ENCODE measurements around the gene CAPN11. TPM values are rescaled to one million over a fixed set of nuclear protein-coding genes. Genes with fewer than 3 reads are reported as not detected.
"Not testable (repeated sequence)": the region's sequence is repeated elsewhere in the genome, so short reads cannot be mapped to it uniquely, and the experiment has no call there.

The CAPN11 gene
- total RNA-seq, 1 donor from 2014 or later: 0.07 TPM

- Mint-ChIP-seq H3K4me1 (ENCODE audit: low read depth) (peaks cover 6% of the 10 kb centered on the region), H3K27ac (ENCODE audit: unreplicated experiment) (no peak overlapping the region), H3K9me3 (ENCODE audit: low read depth) (no peaks in the 10 kb centered on the region), H3K4me3 (ENCODE audit: unreplicated experiment) (no peak overlapping the region), H3K27me3 (ENCODE audit: low read depth) (no peaks in the 10 kb centered on the region), H3K36me3 (ENCODE audit: low read depth) (no peaks in the 10 kb centered on the region)
- TF ChIP-seq, protein P1, sequence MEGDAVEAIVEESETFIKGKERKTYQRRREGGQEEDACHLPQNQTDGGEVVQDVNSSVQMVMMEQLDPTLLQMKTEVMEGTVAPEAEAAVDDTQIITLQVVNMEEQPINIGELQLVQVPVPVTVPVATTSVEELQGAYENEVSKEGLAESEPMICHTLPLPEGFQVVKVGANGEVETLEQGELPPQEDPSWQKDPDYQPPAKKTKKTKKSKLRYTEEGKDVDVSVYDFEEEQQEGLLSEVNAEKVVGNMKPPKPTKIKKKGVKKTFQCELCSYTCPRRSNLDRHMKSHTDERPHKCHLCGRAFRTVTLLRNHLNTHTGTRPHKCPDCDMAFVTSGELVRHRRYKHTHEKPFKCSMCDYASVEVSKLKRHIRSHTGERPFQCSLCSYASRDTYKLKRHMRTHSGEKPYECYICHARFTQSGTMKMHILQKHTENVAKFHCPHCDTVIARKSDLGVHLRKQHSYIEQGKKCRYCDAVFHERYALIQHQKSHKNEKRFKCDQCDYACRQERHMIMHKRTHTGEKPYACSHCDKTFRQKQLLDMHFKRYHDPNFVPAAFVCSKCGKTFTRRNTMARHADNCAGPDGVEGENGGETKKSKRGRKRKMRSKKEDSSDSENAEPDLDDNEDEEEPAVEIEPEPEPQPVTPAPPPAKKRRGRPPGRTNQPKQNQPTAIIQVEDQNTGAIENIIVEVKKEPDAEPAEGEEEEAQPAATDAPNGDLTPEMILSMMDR (IDR thresholded peaks at IDR 0.05): no peak
- no peak for DNase-seq (ENCODE audit: low spot score)
These were observed 33.9 kb downstream of the CAPN11 start for GRCh38 chr6:44192428-44193041.

GRCh38 chr6:44193307-44193910 is 34.8 kb downstream of the CAPN11 start:
- H3K36me3 Mint-ChIP-seq (ENCODE audit: low read depth): no peaks in the 10 kb centered on the region
- H3K4me1 Mint-ChIP-seq (ENCODE audit: low read depth): peaks cover 6% of the 10 kb centered on the region
- TF ChIP-seq, protein P1 (IDR thresholded peaks at IDR 0.05): no peak
- no peak for DNase-seq (ENCODE audit: low spot score)
- no peaks in the 10 kb centered on the region for H3K27me3 Mint-ChIP-seq (ENCODE audit: low read depth)
- no peaks in the 10 kb centered on the region for H3K9me3 Mint-ChIP-seq (ENCODE audit: low read depth)
- H3K27ac Mint-ChIP-seq (ENCODE audit: unreplicated experiment): no peak overlapping the region
- no peak overlapping the region for H3K4me3 Mint-ChIP-seq (ENCODE audit: unreplicated experiment)

DNA sequence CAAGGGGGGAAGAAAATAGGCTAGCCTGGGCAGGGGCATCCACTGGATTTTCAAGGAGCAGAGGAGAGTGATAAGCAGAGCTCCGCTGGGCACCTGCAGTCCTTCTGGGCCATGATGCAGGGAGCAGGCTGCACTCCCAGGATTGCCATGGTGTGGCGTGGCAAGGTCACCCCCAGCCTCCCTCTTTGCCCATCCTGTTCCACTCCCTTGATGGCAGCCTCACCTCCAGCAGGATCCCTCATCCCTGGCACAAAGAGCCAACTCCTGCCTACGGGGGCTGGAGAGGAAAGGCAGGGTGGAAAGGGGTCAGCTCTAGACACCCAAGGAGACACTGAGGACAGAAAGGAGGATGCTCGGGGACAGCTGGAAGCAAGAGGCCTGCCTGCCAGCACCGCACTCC is 35.7 kb downstream of the CAPN11 start:
- Mint-ChIP-seq H3K36me3 (ENCODE audit: low read depth) (no peaks in the 10 kb centered on the region), H3K27me3 (ENCODE audit: low read depth) (no peaks in the 10 kb centered on the region), H3K4me1 (ENCODE audit: low read depth) (peaks cover 6% of the 10 kb centered on the region), H3K4me3 (ENCODE audit: unreplicated experiment) (no peak overlapping the region), H3K27ac (ENCODE audit: unreplicated experiment) (no peak overlapping the region), H3K9me3 (ENCODE audit: low read depth) (no peaks in the 10 kb centered on the region)
- no peak for DNase-seq (ENCODE audit: low spot score)
- TF ChIP-seq, protein P1 (IDR thresholded peaks at IDR 0.05): no peak

DNA sequence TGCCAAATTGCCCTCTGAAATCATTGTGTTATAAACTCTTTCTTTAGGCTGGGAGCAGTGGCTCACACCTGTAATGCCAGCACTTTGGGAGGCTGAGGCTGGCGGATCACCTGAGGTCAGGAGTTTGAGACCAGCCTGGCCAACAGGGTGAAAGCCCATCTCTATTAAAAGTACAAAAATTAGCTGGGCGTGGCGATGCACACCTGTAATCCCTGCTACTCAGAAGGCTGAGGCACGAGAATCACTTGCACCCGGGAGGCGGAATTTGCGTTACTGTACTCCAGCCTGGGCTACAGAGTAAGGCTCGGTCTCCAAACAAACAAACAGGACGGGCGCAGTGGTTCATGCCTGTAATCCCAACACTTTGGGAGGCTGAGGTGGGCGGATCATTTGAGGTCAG is 37.7 kb downstream of the CAPN11 start:
- not testable (repeated sequence) for DNase-seq (ENCODE audit: low spot score); H3K27ac Mint-ChIP-seq (ENCODE audit: unreplicated experiment); H3K27me3 Mint-ChIP-seq (ENCODE audit: low read depth); H3K4me3 Mint-ChIP-seq (ENCODE audit: unreplicated experiment); H3K9me3 Mint-ChIP-seq (ENCODE audit: low read depth); H3K36me3 Mint-ChIP-seq (ENCODE audit: low read depth)
- H3K4me1 Mint-ChIP-seq (ENCODE audit: low read depth): peaks cover 12% of the 10 kb centered on the region

DNA sequence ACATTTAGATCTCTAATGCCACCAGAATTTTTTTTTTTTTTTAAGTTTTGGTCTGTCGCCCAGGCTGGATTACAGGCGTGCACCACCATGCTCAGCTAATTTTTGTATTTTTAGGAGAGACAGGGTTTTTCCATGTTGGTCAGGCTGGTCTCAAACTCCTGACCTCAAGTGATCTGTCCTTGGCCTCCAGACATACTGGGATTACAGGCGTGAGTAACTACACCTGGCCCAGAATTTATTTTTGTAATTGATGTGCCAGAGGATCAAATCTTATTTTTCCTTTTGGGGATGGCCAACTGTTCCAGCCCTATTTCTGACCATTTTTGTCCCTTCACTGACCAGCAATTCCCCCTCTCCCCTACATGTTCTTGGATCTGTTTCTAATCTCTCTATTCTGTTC is 40.1 kb downstream of the CAPN11 start:
- no peak for DNase-seq (ENCODE audit: low spot score)
- no peak overlapping the region for H3K27ac Mint-ChIP-seq (ENCODE audit: unreplicated experiment)
- peaks cover 17% of the 10 kb centered on the region for H3K4me1 Mint-ChIP-seq (ENCODE audit: low read depth)
- no peaks in the 10 kb centered on the region for H3K36me3 Mint-ChIP-seq (ENCODE audit: low read depth)
- no peaks in the 10 kb centered on the region for H3K9me3 Mint-ChIP-seq (ENCODE audit: low read depth)
- H3K4me3 Mint-ChIP-seq (ENCODE audit: unreplicated experiment): no peak overlapping the region
- no peaks in the 10 kb centered on the region for H3K27me3 Mint-ChIP-seq (ENCODE audit: low read depth)
- TF ChIP-seq, protein P1 (IDR thresholded peaks at IDR 0.05): no peak

- no peak overlapping the region for H3K4me3 Mint-ChIP-seq (ENCODE audit: unreplicated experiment)
- TF ChIP-seq, protein P1 (IDR thresholded peaks at IDR 0.05): no peak
- H3K36me3 Mint-ChIP-seq (ENCODE audit: low read depth): no peaks in the 10 kb centered on the region
- H3K27me3 Mint-ChIP-seq (ENCODE audit: low read depth): no peaks in the 10 kb centered on the region
- peaks cover 17% of the 10 kb centered on the region for H3K4me1 Mint-ChIP-seq (ENCODE audit: low read depth)
- H3K27ac Mint-ChIP-seq (ENCODE audit: unreplicated experiment): no peak overlapping the region
- no peak for DNase-seq (ENCODE audit: low spot score)
- H3K9me3 Mint-ChIP-seq (ENCODE audit: low read depth): no peaks in the 10 kb centered on the region
These were observed 41.3 kb downstream of the CAPN11 start for GRCh38 chr6:44199883-44200282.
